Measurements from ENCODE around the gene TMCC1.

The TMCC1 gene

GRCh38 chr3:129794311-129795185 is 99.0 kb downstream of the TMCC1 start:
- Histone ChIP-seq H3K9ac (ENCODE audit: low read depth, low read length) (peak overlapping the region; percentile 19), H3K4me3 (ENCODE audit: low read depth, low read length) (peak overlapping the region; percentile 50), H3K4me1 (ENCODE audit: control insufficient read depth, insufficient read depth, low read length) (peaks cover 27% of the 10 kb centered on the region), H3K27me3 (ENCODE audit: control insufficient read depth, insufficient read depth, low read length) (no peaks in the 10 kb centered on the region), H3K9me3 (ENCODE audit: control insufficient read depth, insufficient read depth, low read length) (no peaks in the 10 kb centered on the region), H3K36me3 (ENCODE audit: control insufficient read depth, insufficient read depth, low read length) (no peaks in the 10 kb centered on the region)

DNA sequence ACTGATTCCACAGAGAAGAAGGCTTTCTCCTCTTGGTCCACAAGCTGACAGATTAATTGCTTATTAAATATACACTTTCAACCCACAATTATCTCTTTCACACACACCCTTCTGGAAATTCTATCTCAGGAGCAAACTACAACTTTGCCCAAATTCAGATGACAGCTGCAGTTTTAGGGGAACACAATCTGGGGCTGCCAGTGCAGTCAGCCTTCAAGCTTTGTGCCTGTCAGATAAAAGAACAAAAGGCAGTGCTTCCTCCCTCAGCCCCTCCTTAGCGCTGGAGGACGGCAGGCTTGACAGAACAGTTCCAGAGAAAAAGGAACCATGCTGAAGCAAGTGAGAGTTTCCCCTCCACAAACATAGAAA is 99.6 kb downstream of the TMCC1 start:
- Histone ChIP-seq H3K27me3 (ENCODE audit: control insufficient read depth, insufficient read depth, low read length) (no peaks in the 10 kb centered on the region), H3K36me3 (ENCODE audit: control insufficient read depth, insufficient read depth, low read length) (no peaks in the 10 kb centered on the region), H3K4me1 (ENCODE audit: control insufficient read depth, insufficient read depth, low read length) (peaks cover 27% of the 10 kb centered on the region), H3K4me3 (ENCODE audit: low read depth, low read length) (peak overlapping the region; percentile 38), H3K9me3 (ENCODE audit: control insufficient read depth, insufficient read depth, low read length) (no peaks in the 10 kb centered on the region), H3K9ac (ENCODE audit: low read depth, low read length) (no peak overlapping the region)

DNA sequence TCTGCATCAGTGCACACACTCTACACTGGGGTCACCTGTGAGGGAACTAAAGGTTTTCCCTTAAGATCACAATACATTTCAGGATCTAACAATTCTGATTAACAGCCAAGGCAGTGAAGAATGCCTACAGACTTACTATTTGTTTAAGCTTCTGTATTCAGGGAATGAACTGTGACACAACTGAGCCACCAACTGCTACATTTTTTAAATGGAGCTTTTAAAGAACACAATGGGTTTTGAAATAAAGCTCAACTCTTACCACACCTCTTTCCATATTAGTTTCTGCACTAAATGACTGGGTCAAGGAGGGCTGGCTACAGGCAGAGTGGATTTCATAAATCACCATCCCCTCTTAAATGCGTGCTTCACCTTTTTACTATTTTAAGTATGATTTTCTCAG is 100.2 kb downstream of the TMCC1 start:
- H3K36me3 ChIP-seq (ENCODE audit: control insufficient read depth, insufficient read depth, low read length), result no peaks in the 10 kb centered on the region
- no peak overlapping the region for H3K9ac ChIP-seq (ENCODE audit: low read depth, low read length)
- H3K4me1 ChIP-seq (ENCODE audit: control insufficient read depth, insufficient read depth, low read length), result peaks cover 27% of the 10 kb centered on the region
- H3K4me3 ChIP-seq (ENCODE audit: low read depth, low read length), result peak overlapping the region; percentile 38
- H3K9me3 ChIP-seq (ENCODE audit: control insufficient read depth, insufficient read depth, low read length), result no peaks in the 10 kb centered on the region
- H3K27me3 ChIP-seq (ENCODE audit: control insufficient read depth, insufficient read depth, low read length), result no peaks in the 10 kb centered on the region

GRCh38 chr3:129783470-129783869 is 110.0 kb downstream of the TMCC1 start:
- Histone ChIP-seq H3K9ac (ENCODE audit: low read depth, low read length) (no peak overlapping the region), H3K4me1 (ENCODE audit: control insufficient read depth, insufficient read depth, low read length) (no peaks in the 10 kb centered on the region), H3K36me3 (ENCODE audit: control insufficient read depth, insufficient read depth, low read length) (peaks cover 2% of the 10 kb centered on the region), H3K27me3 (ENCODE audit: control insufficient read depth, insufficient read depth, low read length) (no peaks in the 10 kb centered on the region), H3K4me3 (ENCODE audit: low read depth, low read length) (no peak overlapping the region), H3K9me3 (ENCODE audit: control insufficient read depth, insufficient read depth, low read length) (no peaks in the 10 kb centered on the region)

DNA sequence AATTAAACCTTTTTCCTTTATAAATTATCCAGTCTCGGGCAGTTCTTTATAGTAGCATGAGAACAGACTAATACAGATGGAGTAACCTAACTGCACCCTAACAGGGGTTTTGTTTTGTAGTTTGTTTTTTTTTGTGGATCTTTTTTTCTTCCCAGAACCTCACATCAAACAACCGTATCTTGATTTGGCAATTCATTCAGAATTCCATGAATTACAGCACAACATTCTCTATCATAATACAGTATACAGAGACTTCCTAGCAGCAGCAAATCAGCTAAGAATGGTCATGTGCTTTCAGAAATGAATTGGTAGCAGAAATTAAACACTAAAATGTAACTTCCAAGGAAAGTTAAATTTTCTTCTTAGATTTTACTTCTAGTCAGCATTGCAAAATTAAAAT is 114.6 kb downstream of the TMCC1 start:
- Histone ChIP-seq H3K9me3 (ENCODE audit: control insufficient read depth, insufficient read depth, low read length) (no peaks in the 10 kb centered on the region), H3K9ac (ENCODE audit: low read depth, low read length) (no peak overlapping the region), H3K4me3 (ENCODE audit: low read depth, low read length) (no peak overlapping the region), H3K36me3 (ENCODE audit: control insufficient read depth, insufficient read depth, low read length) (peaks cover under 1% of the 10 kb centered on the region), H3K27me3 (ENCODE audit: control insufficient read depth, insufficient read depth, low read length) (no peaks in the 10 kb centered on the region), H3K4me1 (ENCODE audit: control insufficient read depth, insufficient read depth, low read length) (no peaks in the 10 kb centered on the region)

- Histone ChIP-seq H3K4me3 (ENCODE audit: low read depth, low read length) (no peak overlapping the region), H3K9me3 (ENCODE audit: control insufficient read depth, insufficient read depth, low read length) (no peaks in the 10 kb centered on the region), H3K36me3 (ENCODE audit: control insufficient read depth, insufficient read depth, low read length) (no peaks in the 10 kb centered on the region), H3K27me3 (ENCODE audit: control insufficient read depth, insufficient read depth, low read length) (no peaks in the 10 kb centered on the region), H3K9ac (ENCODE audit: low read depth, low read length) (no peak overlapping the region), H3K4me1 (ENCODE audit: control insufficient read depth, insufficient read depth, low read length) (no peaks in the 10 kb centered on the region)
Measured at GRCh38 chr3:129777806-129778205, 115.7 kb downstream of the TMCC1 start.

- Histone ChIP-seq H3K9me3 (ENCODE audit: control insufficient read depth, insufficient read depth, low read length) (no peaks in the 10 kb centered on the region), H3K36me3 (ENCODE audit: control insufficient read depth, insufficient read depth, low read length) (no peaks in the 10 kb centered on the region), H3K27me3 (ENCODE audit: control insufficient read depth, insufficient read depth, low read length) (no peaks in the 10 kb centered on the region), H3K9ac (ENCODE audit: low read depth, low read length) (no peak overlapping the region), H3K4me3 (ENCODE audit: low read depth, low read length) (no peak overlapping the region), H3K4me1 (ENCODE audit: control insufficient read depth, insufficient read depth, low read length) (no peaks in the 10 kb centered on the region)
Measured at GRCh38 chr3:129775870-129776269, 117.6 kb downstream of the TMCC1 start.

DNA sequence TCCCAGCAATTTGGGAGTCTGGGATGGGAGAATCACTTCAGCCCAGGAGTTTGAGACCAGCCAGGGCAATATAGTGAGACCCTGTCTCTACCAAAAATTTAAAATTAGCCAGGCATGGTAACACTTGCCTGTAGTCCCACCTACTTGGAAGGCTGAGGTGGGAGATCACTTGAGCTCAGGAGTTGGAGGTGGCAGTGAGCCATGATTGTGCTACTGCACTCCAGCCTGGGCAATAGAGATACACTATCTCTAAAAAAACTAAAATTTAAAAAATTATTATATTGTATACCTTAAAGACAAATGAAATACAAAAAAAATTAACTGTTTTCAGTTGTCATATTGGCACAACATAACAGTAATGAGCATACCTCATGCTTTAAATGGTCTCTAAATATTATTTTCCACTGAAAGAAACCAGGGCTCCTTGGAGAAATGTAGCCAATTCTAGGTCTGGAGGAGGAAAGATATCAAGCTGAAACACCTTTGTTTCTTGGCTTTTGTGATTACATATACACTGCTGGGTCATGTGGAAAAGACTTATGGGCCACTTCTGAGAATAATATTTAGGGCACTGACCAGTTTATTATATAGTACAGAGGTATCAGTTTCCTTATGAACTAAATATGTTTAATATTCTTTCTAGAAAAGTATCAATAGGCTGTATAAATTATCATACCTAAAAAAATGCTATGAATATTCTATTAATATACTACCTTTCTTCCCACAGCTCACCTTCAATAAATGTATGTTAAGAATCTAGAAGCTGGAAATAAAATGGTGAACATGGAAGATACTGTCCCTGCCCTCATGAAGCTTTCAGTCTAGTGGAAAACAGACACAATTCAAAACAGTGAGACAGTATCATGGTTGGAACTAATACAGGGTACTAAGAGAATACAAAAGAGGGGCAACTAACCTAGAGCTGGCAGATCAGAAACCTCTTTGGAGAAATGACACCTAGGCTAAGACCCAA is 119.5 kb downstream of the TMCC1 start:
- Histone ChIP-seq H3K36me3 (ENCODE audit: control insufficient read depth, insufficient read depth, low read length) (no peaks in the 10 kb centered on the region), H3K4me3 (ENCODE audit: low read depth, low read length) (no peak overlapping the region), H3K4me1 (ENCODE audit: control insufficient read depth, insufficient read depth, low read length) (no peaks in the 10 kb centered on the region), H3K9ac (ENCODE audit: low read depth, low read length) (no peak overlapping the region), H3K27me3 (ENCODE audit: control insufficient read depth, insufficient read depth, low read length) (no peaks in the 10 kb centered on the region), H3K9me3 (ENCODE audit: control insufficient read depth, insufficient read depth, low read length) (no peaks in the 10 kb centered on the region)

DNA sequence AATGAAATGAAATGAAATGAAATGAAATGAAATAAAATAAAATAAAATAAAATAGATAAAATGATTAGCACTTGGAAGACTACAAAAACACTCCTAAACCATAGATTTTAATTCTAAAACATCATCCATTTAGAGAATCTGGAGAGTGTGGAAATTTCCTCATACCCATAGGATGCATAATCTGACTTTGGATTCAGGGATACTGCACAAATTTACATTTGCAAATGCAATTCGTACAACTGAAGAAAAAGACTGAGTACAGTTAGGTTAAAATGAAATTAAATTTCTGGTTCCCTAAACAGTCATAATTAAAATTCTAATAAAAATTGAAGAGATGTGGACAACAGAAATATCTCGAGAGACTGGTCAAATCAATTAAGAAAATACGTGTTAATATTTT is 122.9 kb downstream of the TMCC1 start:
- Histone ChIP-seq H3K27me3 (ENCODE audit: control insufficient read depth, insufficient read depth, low read length) (no peaks in the 10 kb centered on the region), H3K9ac (ENCODE audit: low read depth, low read length) (no peak overlapping the region), H3K36me3 (ENCODE audit: control insufficient read depth, insufficient read depth, low read length) (no peaks in the 10 kb centered on the region), H3K4me3 (ENCODE audit: low read depth, low read length) (no peak overlapping the region), H3K4me1 (ENCODE audit: control insufficient read depth, insufficient read depth, low read length) (no peaks in the 10 kb centered on the region), H3K9me3 (ENCODE audit: control insufficient read depth, insufficient read depth, low read length) (no peaks in the 10 kb centered on the region)

DNA sequence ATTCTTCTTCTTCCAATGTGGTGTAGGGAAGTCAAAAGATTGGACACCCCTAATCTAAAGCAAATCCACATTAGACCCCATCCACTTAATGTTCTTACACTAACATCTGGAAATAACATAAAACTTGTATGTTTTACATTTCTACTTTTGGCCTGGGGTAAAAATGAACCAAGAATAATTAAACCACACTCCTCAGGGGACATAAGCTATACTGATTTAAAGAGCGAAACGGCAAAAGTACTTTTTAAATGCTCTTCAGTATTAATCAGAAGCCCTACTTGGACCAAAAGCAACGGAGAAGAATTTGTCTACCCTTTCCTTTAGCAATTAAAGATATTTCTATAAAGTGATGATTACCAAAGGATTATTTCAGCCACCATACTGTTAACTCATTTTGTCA is 123.9 kb downstream of the TMCC1 start:
- Histone ChIP-seq H3K9ac (ENCODE audit: low read depth, low read length) (no peak overlapping the region), H3K36me3 (ENCODE audit: control insufficient read depth, insufficient read depth, low read length) (no peaks in the 10 kb centered on the region), H3K27me3 (ENCODE audit: control insufficient read depth, insufficient read depth, low read length) (no peaks in the 10 kb centered on the region), H3K9me3 (ENCODE audit: control insufficient read depth, insufficient read depth, low read length) (no peaks in the 10 kb centered on the region), H3K4me1 (ENCODE audit: control insufficient read depth, insufficient read depth, low read length) (no peaks in the 10 kb centered on the region), H3K4me3 (ENCODE audit: low read depth, low read length) (no peak overlapping the region)

- Histone ChIP-seq H3K9ac (ENCODE audit: low read depth, low read length) (no peak overlapping the region), H3K4me1 (ENCODE audit: control insufficient read depth, insufficient read depth, low read length) (no peaks in the 10 kb centered on the region), H3K36me3 (ENCODE audit: control insufficient read depth, insufficient read depth, low read length) (no peaks in the 10 kb centered on the region), H3K9me3 (ENCODE audit: control insufficient read depth, insufficient read depth, low read length) (no peaks in the 10 kb centered on the region), H3K27me3 (ENCODE audit: control insufficient read depth, insufficient read depth, low read length) (no peaks in the 10 kb centered on the region), H3K4me3 (ENCODE audit: low read depth, low read length) (no peak overlapping the region)
Measured at GRCh38 chr3:129768728-129769127, 124.8 kb downstream of the TMCC1 start.
